Activated CD4-positive, alpha-beta T cell treated with anti-CD3 and anti-CD28 coated beads, Interleukin-2, amount 50 U/mL, for 16 hours (primary cell): Measurements from ENCODE around the gene KCNMA1.

Experiments
- DNase-seq: peaks from one replicate; pipeline ENCODE4 v3.0.0-alpha.2; 2020

The KCNMA1 gene

GRCh38 chr10:76945166-76945565 is 692.4 kb downstream of the KCNMA1 start:
- no peak for DNase-seq

- no peak for DNase-seq
These were observed 693.0 kb downstream of the KCNMA1 start for GRCh38 chr10:76944640-76945039.

GRCh38 chr10:76942628-76943416 is 694.8 kb downstream of the KCNMA1 start:
- no peak for DNase-seq

DNA sequence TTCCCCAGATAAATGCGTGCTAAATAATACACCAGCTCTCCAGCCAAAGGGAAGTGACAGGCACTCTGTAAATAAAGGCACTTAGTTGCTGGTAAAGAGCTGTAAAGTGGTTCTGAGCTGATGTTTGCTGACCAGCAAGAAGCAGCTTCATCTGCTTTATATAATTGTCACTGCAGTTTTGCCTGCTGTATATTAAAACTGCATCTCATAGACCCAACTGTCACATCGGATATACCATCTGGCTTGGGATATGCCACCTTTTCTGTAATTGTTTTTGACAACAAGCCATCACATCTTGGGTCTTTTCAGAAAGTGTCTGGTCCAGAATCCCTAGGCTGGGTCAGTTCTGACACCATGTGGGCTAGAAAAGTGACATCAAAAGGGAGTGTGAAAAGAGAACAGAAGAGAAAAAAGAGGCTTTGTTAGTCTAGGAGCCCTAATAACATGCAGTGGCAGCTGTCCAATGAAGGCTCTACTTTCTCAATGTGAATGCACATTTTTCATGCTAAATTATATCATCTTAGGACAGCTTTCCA is 697.6 kb downstream of the KCNMA1 start:
- no peak for DNase-seq

DNA sequence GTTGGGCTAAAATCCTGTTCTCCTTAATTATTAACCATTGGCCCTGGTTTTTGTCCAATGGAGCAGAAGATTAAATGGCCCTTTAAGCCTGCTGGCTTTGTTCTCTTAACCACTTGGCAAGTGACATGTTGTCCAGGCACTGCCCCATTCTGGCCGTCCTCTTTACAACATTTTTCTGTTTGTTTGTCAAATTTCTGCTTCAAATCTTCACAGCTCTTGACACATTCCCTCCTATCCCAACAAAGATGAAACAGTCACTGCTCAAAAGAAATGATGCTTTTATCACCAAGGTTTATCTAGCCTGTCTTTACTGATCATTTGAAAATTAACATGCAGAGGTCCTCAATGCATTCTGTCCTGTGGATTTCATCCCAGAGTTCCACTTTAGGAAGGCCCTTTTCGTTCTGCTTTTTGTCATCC is 700.4 kb downstream of the KCNMA1 start:
- DNase-seq, result no peak

DNA sequence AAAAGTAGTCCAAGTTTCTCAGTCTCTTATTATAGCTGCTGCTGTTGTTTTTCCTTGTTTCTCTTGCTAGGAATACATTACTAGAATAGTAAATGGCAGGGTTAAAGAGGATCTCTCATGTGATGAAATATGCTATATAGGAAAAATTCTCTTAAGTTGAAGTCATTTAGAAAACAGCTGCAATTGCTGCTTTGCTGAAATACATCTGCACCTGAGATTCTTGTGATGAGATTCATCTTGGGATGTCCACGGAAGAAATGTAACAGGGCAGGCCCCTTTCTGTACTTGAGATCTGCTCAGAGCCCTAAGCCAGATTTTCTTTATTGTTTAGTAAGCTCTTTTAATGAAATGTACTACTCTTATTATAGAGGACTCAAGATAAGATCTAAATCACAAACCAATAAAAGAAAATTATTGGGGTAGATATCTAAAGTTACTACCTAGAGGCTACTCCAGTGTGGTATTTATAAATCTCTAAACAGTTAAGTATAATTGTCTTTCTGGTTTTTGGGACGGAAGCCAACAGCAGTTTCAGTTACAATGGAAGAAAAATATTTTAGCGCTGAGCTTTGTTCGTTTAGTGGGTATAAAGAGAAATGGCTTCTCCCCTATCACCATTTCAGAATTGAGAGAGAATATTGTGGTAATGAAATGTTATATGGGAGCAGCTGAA is 701.5 kb downstream of the KCNMA1 start:
- DNase-seq, result no peak

GRCh38 chr10:76928565-76928964 is 709.0 kb downstream of the KCNMA1 start:
- DNase-seq, result no peak

DNA sequence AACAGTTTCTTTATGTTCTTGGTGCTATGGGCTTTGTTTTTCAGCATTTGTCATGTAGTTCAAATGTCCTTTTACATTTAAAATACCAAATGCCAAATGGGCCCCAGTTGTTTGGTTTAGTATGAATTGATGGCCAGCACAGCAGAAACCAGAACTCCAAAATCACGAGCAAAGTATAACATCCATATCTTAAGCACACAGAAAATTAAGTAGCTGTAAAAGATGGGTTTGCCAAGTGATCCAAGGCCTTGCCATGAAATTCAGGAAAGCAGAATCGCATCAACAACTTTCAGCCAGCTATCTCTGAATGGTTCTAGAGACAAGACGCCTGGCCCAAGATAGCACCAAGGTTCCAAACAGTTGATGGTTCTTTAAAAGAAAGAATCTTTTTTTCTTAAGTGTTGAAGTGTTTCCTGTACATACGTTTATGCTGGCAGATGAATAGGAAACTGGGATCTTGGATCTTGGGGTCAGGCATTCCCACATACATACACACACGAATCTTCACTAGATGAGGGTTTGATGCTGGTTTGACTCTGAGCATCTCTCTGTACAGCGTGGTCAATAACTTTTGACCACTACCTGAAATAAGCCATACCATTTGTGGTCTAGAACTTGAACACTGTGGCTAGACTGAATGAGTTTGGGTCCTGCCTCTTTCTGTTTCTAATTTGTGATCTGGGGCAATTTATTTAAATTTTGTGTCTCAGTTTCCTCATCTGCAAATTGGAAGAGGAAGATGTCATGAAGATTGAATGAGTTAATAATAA is 711.8 kb downstream of the KCNMA1 start:
- DNase-seq, result no peak

DNA sequence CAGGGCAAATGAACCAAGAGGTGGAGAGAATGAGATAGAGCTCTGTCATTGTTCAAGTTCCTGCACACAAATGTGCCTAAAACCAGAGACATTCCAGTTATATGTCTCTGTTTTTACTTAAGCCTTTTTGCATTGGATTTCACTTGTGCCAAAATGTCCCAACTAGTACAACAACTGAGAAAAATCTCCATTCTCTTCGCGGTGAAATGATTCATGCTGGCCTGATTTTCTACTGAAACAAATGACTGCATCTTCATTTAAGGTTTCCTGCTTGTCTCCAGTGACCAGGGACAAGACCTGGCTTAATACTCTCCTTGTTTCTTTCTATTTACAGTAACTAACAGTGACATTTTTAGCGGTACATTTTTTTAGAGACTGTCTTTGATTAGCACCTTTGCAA is 714.9 kb downstream of the KCNMA1 start:
- DNase-seq, result no peak

- DNase-seq, result no peak
These were observed 716.1 kb downstream of the KCNMA1 start for GRCh38 chr10:76921383-76922010.

- no peak for DNase-seq
These were observed 717.0 kb downstream of the KCNMA1 start for GRCh38 chr10:76920581-76920980.

GRCh38 chr10:76918106-76918505 is 719.5 kb downstream of the KCNMA1 start:
- no peak for DNase-seq

DNA sequence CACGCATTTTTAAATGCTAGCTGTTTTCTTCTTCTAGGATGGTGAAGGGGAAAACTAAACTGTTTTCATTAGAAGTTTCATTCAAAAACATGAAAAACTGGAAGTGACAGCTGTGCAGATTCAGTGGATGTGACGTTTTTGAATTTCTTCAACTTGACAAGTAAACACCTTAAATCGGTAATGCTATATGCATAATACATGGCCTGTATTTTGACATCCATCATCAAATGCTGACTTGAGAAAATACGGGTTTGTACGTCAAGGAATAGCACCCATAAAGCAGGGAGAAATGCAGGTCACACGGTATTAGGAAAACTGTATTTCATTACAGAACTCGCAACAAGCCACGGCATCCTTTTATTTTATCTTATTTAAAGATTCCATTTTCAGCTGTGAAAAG is 720.5 kb downstream of the KCNMA1 start:
- no peak for DNase-seq

DNA sequence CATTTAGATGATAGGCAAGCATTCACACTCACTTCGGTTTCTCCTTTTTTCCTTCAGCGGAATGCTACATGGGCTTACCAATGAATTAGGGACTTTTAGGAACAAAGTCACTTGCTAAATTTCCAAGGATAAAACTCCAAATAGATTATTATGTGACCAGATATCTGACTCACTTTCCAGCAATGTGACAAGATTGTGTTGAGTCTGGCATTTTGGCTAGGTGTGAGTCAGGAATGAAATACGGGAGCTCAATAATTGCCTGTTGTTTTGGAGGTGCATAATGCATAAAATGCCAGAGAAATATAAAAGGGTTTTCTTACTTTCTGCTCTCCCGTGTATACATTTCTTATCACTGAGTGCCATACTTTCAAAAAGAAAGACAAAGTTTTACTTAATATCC is 721.1 kb downstream of the KCNMA1 start:
- DNase-seq, result no peak

- DNase-seq, result no peak
These were observed 722.3 kb downstream of the KCNMA1 start for GRCh38 chr10:76915316-76915715.

DNA sequence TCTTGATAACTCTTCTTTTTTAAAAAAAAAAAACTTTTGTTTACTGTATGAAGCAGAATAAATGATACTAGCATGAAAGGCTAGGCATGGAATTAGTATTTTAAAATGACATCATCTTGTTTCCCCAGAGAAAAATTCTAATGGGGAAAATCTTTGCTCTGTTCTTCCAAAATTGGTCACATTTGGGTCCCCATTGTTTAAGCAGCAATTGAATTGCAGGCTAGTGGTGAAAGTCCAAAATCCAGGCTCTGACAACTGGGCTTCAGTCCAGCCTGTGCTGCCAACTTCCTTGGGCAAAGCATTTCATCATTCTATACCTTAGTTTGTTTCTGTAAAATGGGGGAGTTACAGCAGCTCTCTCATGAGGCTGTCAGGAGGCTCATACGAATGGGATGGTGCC is 726.4 kb downstream of the KCNMA1 start:
- no peak for DNase-seq

DNA sequence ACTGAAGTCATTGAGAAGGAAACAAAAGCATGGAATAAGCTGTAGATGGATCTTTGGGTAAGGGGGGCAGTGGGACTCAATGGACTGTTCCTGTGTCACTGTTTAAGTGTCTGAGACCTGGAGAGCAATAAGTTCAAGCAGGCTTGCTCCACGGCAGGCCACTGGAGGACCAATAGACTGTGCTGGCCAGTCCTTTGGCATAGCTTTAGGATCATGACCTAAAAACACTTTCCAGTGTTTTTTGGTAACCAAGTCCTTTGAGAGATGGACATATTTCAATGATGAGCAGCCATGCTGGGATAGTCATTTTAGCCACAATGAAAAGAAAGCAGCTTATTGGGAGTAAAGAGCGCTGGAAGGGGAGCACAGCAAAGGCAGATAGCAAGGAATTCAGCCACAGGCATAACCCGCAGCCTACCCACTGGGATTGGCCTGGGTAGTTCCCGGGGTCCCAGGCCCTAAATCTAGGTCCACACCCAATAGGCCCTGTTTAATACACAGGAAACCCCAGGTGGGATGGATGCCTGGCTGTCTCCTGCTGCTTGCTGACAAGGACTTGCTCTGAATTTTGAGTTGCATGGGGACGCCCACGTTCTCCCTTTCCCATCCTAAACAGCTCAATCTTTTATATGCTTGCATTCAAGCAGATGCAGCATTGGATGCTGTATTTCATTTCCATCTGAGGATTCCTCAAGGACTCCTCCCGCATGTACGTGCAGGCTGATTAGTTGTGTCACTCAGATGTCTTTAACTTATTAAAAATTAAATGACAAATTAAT is 727.2 kb downstream of the KCNMA1 start:
- DNase-seq, result no peak

DNA sequence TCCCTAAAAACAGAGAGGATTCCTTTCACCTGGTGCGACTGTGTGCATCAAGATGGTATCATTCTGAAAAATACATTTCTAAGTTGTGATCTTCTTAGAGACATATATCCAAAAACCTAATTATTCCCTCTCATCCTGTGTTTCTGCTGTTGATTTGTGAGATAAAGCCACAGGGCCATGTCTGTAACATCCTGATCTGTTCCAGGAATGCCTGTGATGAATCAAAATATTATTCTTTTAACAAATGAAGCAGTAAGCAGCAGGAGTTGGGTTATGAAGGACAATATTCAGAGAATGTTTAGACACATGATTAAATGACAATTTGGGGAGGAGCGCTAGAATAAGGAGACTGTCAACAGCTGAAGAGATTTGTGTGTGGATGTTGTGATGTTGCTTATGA is 731.4 kb downstream of the KCNMA1 start:
- DNase-seq, result no peak

- no peak for DNase-seq
These were observed 732.4 kb downstream of the KCNMA1 start for GRCh38 chr10:76905251-76905650.

- DNase-seq, result no peak
These were observed 734.1 kb downstream of the KCNMA1 start for GRCh38 chr10:76903387-76903945.

DNA sequence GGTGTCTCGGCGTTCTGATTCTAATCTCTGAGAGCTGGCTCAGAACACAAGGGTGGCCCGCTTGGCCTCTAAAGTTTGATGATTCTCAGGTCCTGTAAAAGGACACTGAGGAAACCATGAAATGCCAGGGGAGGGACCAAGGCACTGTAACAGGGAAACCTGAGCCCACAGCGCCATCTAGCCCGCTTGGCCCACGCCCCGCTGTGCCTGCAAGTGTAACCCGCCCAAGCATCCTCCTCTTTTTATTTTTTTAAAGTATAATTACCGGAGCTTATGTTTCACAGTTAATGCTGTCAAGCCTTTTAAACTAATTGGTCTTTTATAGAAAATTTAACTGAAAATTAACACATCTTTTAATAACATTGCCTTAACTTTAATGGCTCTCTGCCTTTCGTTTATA is 734.7 kb downstream of the KCNMA1 start:
- DNase-seq, result no peak

GRCh38 chr10:76901701-76902100 is 735.9 kb downstream of the KCNMA1 start:
- DNase-seq, result no peak
